SU-DHL-6 (cell line): ENCODE measurements around the gene NIM1K.
A peak's percentile ranks its signal among the peaks of the same experiment; 100 is the strongest.

Experiments
- H2AFZ ChIP-seq: fragments of 200-600 bp; sonication (generic); 2 replicates; pipeline ENCODE4 v1.6.1; 2014; ENCODE audit warnings: low read depth, mild to moderate bottlenecking, moderate library complexity, mixed read lengths, antibody characterized with exemption, low read length; ENCODE audit not compliant: severe bottlenecking
- H3F3A ChIP-seq: fragments of 200-600 bp; shearing (Covaris generic); 2 replicates; pipeline ENCODE4 v1.6.0; 2016; ENCODE audit warnings: antibody characterized with exemption, mild to moderate bottlenecking; ENCODE audit not compliant: insufficient read depth
- H3K27ac ChIP-seq: fragments of 200-600 bp; sonication (generic); 2 replicates; pipeline ENCODE4 v1.5.1; 2016; ENCODE audit warnings: low read depth, mild to moderate bottlenecking, low read length, moderate library complexity, mixed read lengths
- H3K27me3 ChIP-seq: fragments of 200-600 bp; sonication (generic), shearing (Covaris generic); 2 replicates; pipeline ENCODE4 v1.6.0; 2014; ENCODE audit warnings: mild to moderate bottlenecking, low read length
- H3K36me3 ChIP-seq: fragments of 200-600 bp; sonication (generic); 2 replicates; pipeline ENCODE4 v1.6.1; 2014; ENCODE audit warnings: mild to moderate bottlenecking, low read length, mixed read lengths
- H3K4me2 ChIP-seq: fragments of 300-600, 200-600 bp; shearing (Covaris generic), sonication (generic); 2 replicates; pipeline ENCODE4 v1.6.0; 2014; ENCODE audit warnings: low read length, low read depth, mild to moderate bottlenecking; ENCODE audit not compliant: poor library complexity, severe bottlenecking
- H3K4me3 ChIP-seq: fragments of 200-600 bp; sonication (generic); 2 replicates; pipeline ENCODE4 v1.5.1; 2014; ENCODE audit warnings: antibody characterized with exemption, low read length, mild to moderate bottlenecking, mixed read lengths; ENCODE audit not compliant: insufficient read depth, poor library complexity, severe bottlenecking
- H3K79me2 ChIP-seq: fragments of 200-600 bp; sonication (generic); 2 replicates; pipeline ENCODE4 v1.6.1; 2014; ENCODE audit warnings: mild to moderate bottlenecking, low read length, moderate library complexity; ENCODE audit not compliant: insufficient read depth
- H3K9ac ChIP-seq: fragments of 200-600 bp; sonication (generic); 2 replicates; pipeline ENCODE4 v1.7.0; 2014; ENCODE audit warnings: mild to moderate bottlenecking, low read length
- H3K9me2 ChIP-seq: fragments of 200-600 bp; sonication (generic); replicated peaks from 2 replicates; pipeline ENCODE4 v1.6.1; 2014; ENCODE audit warnings: low read length; ENCODE audit not compliant: insufficient read depth
- H3K9me3 ChIP-seq: fragments of 200-600 bp; sonication (generic); 2 replicates; pipeline ENCODE4 v1.6.1; 2014; ENCODE audit warnings: low read length, mixed read lengths; ENCODE audit not compliant: insufficient read depth
- H4K20me1 ChIP-seq: fragments of 200-600 bp; sonication (generic); 2 replicates; pipeline ENCODE4 v1.6.1; 2014; ENCODE audit warnings: low read depth, mild to moderate bottlenecking, antibody characterized with exemption, low read length, moderate library complexity, mixed read lengths
- EZH2phosphoT487 ChIP-seq: fragments of 200-600 bp; sonication (generic), shearing (Covaris generic); conservative IDR thresholded peaks from 2 replicates; pipeline ENCODE4 v1.6.1; 2018; ENCODE audit warnings: mild to moderate bottlenecking, antibody characterized with exemption, low read length, moderate library complexity, mixed read lengths
- TF ChIP-seq, protein P1 (sequence below): fragments of 200-600 bp; sonication (generic); IDR thresholded peaks from one replicate; pipeline ENCODE4 v1.5.1; 2017; ENCODE audit warnings: antibody characterized with exemption, mild to moderate bottlenecking, low read length, moderate library complexity; ENCODE audit not compliant: insufficient read depth, poor library complexity, severe bottlenecking

Gene NIM1K

DNA sequence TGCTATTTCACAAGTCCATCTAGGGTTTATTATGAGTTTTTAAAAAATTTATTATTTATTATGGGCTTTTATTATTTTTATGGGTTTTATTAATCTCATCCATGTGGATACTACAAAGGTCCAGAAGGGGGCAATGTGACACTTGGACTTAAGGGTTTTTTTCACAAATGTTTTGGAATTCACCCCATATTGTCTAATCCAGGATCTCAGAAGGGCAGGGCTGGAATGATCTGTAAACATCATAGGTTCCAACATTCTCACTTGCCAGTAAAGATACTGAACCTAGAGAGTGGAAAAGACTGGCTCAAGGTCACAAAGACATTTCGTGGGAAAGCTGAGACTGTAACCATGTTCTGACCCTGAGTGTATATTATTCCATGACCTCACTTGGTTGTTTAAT is 35.6 kb downstream of the NIM1K start:
- Histone ChIP-seq H3K36me3 (no peaks in the 10 kb centered on the region), H4K20me1 (no peaks in the 10 kb centered on the region), H3K27me3 (no peaks in the 10 kb centered on the region), H3K4me3 (no peak overlapping the region), H3K9me3 (no peaks in the 10 kb centered on the region), H2AFZ (no peak overlapping the region), H3K4me2 (no peak overlapping the region), H3K79me2 (no peaks in the 10 kb centered on the region), H3F3A (no peaks in the 10 kb centered on the region), H3K9me2 (no peaks in the 10 kb centered on the region), H3K27ac (no peak overlapping the region), H3K9ac (no peak overlapping the region)
- TF ChIP-seq, protein P1, sequence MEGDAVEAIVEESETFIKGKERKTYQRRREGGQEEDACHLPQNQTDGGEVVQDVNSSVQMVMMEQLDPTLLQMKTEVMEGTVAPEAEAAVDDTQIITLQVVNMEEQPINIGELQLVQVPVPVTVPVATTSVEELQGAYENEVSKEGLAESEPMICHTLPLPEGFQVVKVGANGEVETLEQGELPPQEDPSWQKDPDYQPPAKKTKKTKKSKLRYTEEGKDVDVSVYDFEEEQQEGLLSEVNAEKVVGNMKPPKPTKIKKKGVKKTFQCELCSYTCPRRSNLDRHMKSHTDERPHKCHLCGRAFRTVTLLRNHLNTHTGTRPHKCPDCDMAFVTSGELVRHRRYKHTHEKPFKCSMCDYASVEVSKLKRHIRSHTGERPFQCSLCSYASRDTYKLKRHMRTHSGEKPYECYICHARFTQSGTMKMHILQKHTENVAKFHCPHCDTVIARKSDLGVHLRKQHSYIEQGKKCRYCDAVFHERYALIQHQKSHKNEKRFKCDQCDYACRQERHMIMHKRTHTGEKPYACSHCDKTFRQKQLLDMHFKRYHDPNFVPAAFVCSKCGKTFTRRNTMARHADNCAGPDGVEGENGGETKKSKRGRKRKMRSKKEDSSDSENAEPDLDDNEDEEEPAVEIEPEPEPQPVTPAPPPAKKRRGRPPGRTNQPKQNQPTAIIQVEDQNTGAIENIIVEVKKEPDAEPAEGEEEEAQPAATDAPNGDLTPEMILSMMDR: peak; percentile 9
- TF ChIP-seq EZH2phosphoT487: no peak

DNA sequence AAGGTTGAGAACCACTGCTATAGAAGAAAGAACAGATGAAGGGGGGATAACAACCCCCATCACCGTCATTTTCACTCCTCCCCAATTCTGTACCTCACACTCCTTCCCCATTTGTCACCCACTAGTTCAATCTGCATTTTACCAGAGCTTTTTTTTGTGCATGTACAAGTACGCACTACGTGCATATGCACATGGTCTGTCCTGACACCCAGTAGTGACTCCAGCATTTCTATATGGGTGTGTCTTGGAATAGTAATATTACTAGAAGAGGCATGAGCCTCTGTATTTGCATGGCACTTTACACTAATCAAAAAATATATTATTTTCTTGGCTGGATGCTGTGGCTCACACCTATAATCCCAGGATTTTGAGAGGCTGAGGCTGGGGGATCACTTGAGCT is 38.7 kb downstream of the NIM1K start:
- Histone ChIP-seq H3K9me3 (no peaks in the 10 kb centered on the region), H3K27me3 (no peaks in the 10 kb centered on the region), H4K20me1 (no peaks in the 10 kb centered on the region), H3K27ac (no peak overlapping the region), H3K79me2 (no peaks in the 10 kb centered on the region), H2AFZ (no peak overlapping the region), H3K9me2 (no peaks in the 10 kb centered on the region), H3K4me3 (no peak overlapping the region), H3K9ac (no peak overlapping the region), H3F3A (no peaks in the 10 kb centered on the region), H3K36me3 (no peaks in the 10 kb centered on the region), H3K4me2 (no peak overlapping the region)
- TF ChIP-seq, protein P1: no peak
- TF ChIP-seq EZH2phosphoT487: no peak

DNA sequence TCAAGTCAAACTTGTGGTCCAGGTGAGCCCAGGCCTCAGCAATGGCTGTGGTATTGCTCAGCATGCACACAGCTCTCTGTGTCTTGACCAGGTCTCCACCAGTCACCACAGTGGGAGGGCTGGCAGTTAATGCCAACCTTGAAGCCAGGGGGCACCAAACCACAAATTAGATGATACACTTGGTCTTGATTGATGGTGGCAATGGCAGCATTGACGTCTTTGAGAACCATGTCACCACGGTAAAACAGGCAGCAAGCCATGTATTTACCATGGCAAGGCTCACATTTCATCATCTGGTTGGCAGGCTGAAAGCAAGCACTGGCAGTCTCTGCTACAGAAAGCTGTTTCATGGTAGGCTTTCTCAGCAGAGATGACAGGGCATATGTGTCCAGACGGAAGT is 40.0 kb downstream of the NIM1K start:
- TF ChIP-seq EZH2phosphoT487: no peak
- TF ChIP-seq, protein P1: peak; percentile 35
- no peak overlapping the region for H2AFZ ChIP-seq
- no peak overlapping the region for H3K4me3 ChIP-seq
- H3K9ac ChIP-seq: no peak overlapping the region
- H4K20me1 ChIP-seq: no peaks in the 10 kb centered on the region
- no peak overlapping the region for H3K4me2 ChIP-seq
- H3K9me2 ChIP-seq: no peaks in the 10 kb centered on the region
- H3F3A ChIP-seq: no peaks in the 10 kb centered on the region
- no peaks in the 10 kb centered on the region for H3K9me3 ChIP-seq
- H3K27ac ChIP-seq: no peak overlapping the region
- H3K36me3 ChIP-seq: no peaks in the 10 kb centered on the region
- no peaks in the 10 kb centered on the region for H3K79me2 ChIP-seq
- no peaks in the 10 kb centered on the region for H3K27me3 ChIP-seq
